Neural cell (in vitro differentiated cells): ENCODE results near the gene TENM3.

Source experiments
- EP300 ChIP-seq: fragments of 450-650 bp; conservative IDR thresholded peaks from 2 replicates; pipeline ENCODE4 v1.6.1; 2014; ENCODE audit warnings: antibody characterized with exemption, mild to moderate bottlenecking, moderate library complexity; ENCODE audit not compliant: poor library complexity, severe bottlenecking
- EZH2 ChIP-seq: fragments of 200-600, 300-800 bp; shearing (Covaris generic), sonication (generic); IDR thresholded peaks from 2 replicates; pipeline ENCODE4 v1.6.1; 2014; ENCODE audit warnings: antibody characterized with exemption, low read length, borderline replicate concordance, mild to moderate bottlenecking; ENCODE audit not compliant: insufficient read depth, poor library complexity, severe bottlenecking
- MXI1 ChIP-seq: fragments of 450-650 bp; conservative IDR thresholded peaks from 2 replicates; pipeline ENCODE4 v1.6.1; 2014; ENCODE audit warnings: antibody characterized with exemption, mild to moderate bottlenecking; ENCODE audit not compliant: poor library complexity, severe bottlenecking
- POLR2AphosphoS5 ChIP-seq: IDR thresholded peaks from 2 replicates; pipeline ENCODE4 v1.6.1; 2012
- RAD21 ChIP-seq: fragments of 450-650 bp; conservative IDR thresholded peaks from 2 replicates; pipeline ENCODE4 v1.6.1; 2014; ENCODE audit warnings: antibody characterized with exemption, mild to moderate bottlenecking, moderate library complexity
- SMC3 ChIP-seq: fragments of 450-650 bp; conservative IDR thresholded peaks from 2 replicates; pipeline ENCODE4 v1.6.1; 2014; ENCODE audit warnings: antibody characterized with exemption, mild to moderate bottlenecking, moderate library complexity; ENCODE audit not compliant: poor library complexity
- TAF1 ChIP-seq: IDR thresholded peaks from 2 replicates; pipeline ENCODE4 v1.6.1; 2012; ENCODE audit warnings: low read depth
- TF ChIP-seq, protein P1 (sequence below): fragments of 450-650 bp; IDR thresholded peaks from 2 replicates; pipeline ENCODE4 v1.5.1; 2014; ENCODE audit warnings: antibody characterized with exemption, mild to moderate bottlenecking, moderate library complexity; ENCODE audit not compliant: poor library complexity, severe bottlenecking

DNA sequence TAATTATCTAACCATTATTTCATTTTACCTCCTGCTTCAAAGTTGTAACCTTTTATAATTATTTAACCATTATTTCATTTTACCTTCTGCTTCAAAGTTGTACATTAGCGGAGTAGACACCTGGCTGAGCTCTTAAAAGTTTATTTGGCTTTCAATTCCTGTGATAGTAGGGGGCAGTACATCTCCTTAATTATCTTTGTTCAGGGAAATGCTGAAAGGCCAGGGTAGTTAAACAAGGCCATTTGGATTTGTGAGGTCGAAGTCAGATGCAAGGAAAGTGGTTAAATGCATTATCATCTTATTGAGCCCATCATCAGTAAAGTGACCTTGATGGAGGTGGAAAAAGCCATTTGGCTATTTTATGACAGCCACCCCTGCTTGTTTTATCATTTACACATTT lies 210.6 kb downstream of the TENM3 start:
- TF ChIP-seq, protein P1, sequence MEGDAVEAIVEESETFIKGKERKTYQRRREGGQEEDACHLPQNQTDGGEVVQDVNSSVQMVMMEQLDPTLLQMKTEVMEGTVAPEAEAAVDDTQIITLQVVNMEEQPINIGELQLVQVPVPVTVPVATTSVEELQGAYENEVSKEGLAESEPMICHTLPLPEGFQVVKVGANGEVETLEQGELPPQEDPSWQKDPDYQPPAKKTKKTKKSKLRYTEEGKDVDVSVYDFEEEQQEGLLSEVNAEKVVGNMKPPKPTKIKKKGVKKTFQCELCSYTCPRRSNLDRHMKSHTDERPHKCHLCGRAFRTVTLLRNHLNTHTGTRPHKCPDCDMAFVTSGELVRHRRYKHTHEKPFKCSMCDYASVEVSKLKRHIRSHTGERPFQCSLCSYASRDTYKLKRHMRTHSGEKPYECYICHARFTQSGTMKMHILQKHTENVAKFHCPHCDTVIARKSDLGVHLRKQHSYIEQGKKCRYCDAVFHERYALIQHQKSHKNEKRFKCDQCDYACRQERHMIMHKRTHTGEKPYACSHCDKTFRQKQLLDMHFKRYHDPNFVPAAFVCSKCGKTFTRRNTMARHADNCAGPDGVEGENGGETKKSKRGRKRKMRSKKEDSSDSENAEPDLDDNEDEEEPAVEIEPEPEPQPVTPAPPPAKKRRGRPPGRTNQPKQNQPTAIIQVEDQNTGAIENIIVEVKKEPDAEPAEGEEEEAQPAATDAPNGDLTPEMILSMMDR, result no peak
- TF ChIP-seq MXI1, result no peak
- TF ChIP-seq EZH2, result no peak
- TF ChIP-seq EP300, result no peak
- no peak for TF ChIP-seq RAD21
- no peak for TF ChIP-seq POLR2AphosphoS5
- TF ChIP-seq TAF1, result no peak
- TF ChIP-seq SMC3, result no peak
